OCI-LY1 (cell line): ENCODE results near the gene TNP1.

Experiments used
- CTCF ChIP-seq: fragments of 200-600 bp; sonication (generic), shearing (Covaris generic); IDR thresholded peaks from 2 replicates; pipeline ENCODE4 v1.5.1; 2017; ENCODE audit warnings: mild to moderate bottlenecking, antibody characterized with exemption, low read length, moderate library complexity, mixed read lengths
- EZH2 ChIP-seq: fragments of 200-600 bp; sonication (generic), shearing (Covaris generic); IDR thresholded peaks from 2 replicates; pipeline ENCODE4 v1.8.0; 2017; ENCODE audit warnings: borderline replicate concordance, mixed run types, mild to moderate bottlenecking, antibody characterized with exemption, low read length, moderate library complexity, mixed read lengths

DNA sequence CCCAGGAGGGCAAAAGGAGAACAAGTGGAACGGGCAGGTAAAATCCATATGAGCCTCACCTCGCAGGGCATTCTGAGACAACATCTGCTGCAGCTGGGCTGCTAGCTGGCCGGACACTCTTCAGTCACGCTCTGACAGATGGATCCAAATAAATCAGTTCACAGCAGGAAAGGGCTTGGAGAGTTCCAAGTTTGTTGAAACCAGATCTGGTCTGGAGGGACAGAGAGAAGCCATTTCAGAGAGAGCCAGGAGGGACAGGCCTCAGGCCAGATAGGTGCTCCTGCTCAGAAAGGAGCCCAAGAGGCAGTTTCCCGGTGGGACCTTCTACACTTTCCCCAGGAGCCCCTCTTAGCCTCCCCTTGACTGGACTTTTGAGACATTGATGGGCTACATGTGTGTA lies 28.2 kb upstream of the TNP1 start:
- TF ChIP-seq CTCF (no peak), EZH2 (no peak)
